ENCODE measurements around the gene THBS2.

The THBS2 gene

GRCh38 chr6:169255643-169256042, 2.0 kb upstream of the THBS2 start:
- Mint-ChIP-seq H3K27me3 (ENCODE audit: low read depth) (peaks cover 75% of the 10 kb centered on the region), H3K4me1 (peaks cover 32% of the 10 kb centered on the region), H3K9me3 (peaks cover 11% of the 10 kb centered on the region), H3K4me3 (no peak overlapping the region), H3K27ac (no peak overlapping the region), H3K36me3 (ENCODE audit: low read depth) (no peaks in the 10 kb centered on the region)
- TF ChIP-seq CTCF (IDR thresholded peaks at IDR 0.05; ENCODE audit: unreplicated experiment in 3 of 3), result no peak

GRCh38 chr6:169254456-169255316, 1.0 kb upstream of the THBS2 start:
- Mint-ChIP-seq H3K4me3 (peak overlapping the region; percentile 6 to 59 (median 31)), H3K27me3 (ENCODE audit: low read depth) (peaks cover 77% of the 10 kb centered on the region), H3K9me3 (peaks cover 11% of the 10 kb centered on the region), H3K36me3 (ENCODE audit: low read depth) (no peaks in the 10 kb centered on the region), H3K27ac (peak overlapping the region in 2 of 3 experiments; percentile 62 to 90), H3K4me1 (peaks cover 35% of the 10 kb centered on the region)
- no peak for TF ChIP-seq CTCF (IDR thresholded peaks at IDR 0.05; ENCODE audit: unreplicated experiment in 3 of 3)

DNA sequence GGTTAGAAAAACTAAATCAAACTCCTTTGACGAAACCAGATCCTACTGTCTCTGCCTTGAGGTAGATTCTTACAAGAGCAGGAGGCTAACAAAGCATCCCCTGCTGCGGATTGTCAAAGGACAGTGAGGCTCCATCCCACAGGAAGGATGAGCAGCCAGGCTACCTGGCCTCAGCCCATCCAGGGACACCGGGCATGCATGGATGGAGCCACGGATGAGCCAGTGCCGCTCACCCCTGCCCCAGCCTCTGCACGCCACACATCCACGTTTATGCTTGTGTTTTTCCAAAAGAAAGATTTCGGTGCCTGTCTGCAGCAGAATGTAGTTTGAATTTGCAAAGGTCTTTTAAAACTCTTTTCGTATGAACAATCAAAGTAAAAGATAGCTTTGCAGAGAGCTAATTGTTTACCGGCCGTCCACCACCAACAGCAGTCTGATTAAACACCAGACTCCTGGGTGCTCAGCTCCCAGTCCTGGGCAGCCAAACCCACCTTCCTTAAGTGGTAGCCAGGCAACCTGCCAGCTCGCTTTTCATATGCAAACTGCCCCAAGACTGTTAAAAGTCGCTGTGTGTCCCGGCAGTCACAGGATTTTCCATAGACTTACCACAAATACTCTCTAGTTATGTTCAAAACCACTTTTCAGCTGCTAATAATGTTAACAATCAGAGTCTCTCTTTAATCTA, 999 bp downstream of the THBS2 start:
- Mint-ChIP-seq H3K4me1 (peaks cover 35% of the 10 kb centered on the region), H3K27me3 (ENCODE audit: low read depth) (peaks cover 79% of the 10 kb centered on the region), H3K4me3 (peak overlapping the region; percentile 80 to 94 (median 81)), H3K36me3 (ENCODE audit: low read depth) (peaks cover 5% of the 10 kb centered on the region), H3K9me3 (peaks cover 12% of the 10 kb centered on the region), H3K27ac (peak overlapping the region in 2 of 3 experiments; percentile 9 to 90)
- TF ChIP-seq CTCF (IDR thresholded peaks at IDR 0.05; ENCODE audit: unreplicated experiment in 3 of 3), result no peak

DNA sequence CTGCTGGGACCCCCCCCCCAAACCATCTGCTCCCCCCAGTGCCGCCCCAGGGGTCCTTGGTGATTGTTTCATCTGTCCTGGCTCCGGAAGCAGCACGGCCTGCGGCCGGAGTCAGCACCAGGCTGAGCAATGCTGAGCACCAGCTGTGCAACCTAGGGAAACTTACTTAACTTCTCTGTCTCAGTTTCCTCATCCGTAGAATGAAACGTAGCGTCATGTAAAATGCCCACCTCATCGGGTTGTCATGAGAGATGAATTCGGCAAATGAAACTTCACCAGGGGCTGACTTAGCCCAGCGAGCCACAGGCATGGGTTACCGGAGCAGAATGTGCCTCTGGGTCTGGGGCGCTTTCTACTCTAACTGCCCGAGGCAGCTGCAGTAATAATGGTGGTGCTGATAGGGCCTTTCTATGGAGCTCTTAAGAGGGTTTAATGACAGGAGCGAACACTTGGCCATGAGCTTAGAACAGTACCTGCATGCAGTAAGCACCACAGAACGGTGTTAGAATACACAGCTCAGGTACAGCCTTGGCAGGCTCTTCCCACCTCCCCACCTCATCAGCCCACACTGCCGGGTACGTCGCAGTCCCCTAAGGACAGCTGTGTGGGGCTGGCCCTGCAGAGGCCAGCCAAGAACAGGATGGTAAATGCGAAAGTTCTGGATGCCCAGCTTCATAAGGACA, 1.7 kb downstream of the THBS2 start:
- Mint-ChIP-seq H3K4me1 (peaks cover 35% of the 10 kb centered on the region), H3K4me3 (peak overlapping the region in 2 of 3 experiments; percentile 81 to 94), H3K27me3 (ENCODE audit: low read depth) (peaks cover 72% of the 10 kb centered on the region), H3K36me3 (ENCODE audit: low read depth) (peaks cover 8% of the 10 kb centered on the region), H3K27ac (peak overlapping the region in 2 of 3 experiments; percentile 9 to 90), H3K9me3 (peaks cover 5% of the 10 kb centered on the region)
- no peak for TF ChIP-seq CTCF (IDR thresholded peaks at IDR 0.05; ENCODE audit: unreplicated experiment in 3 of 3)

- no peak for TF ChIP-seq CTCF (IDR thresholded peaks at IDR 0.05; ENCODE audit: unreplicated experiment in 3 of 3)
- H3K9me3 Mint-ChIP-seq, result peaks cover 4% of the 10 kb centered on the region
- peak overlapping the region in 2 of 3 experiments; percentile 81 to 94 for H3K4me3 Mint-ChIP-seq
- peaks cover 8% of the 10 kb centered on the region for H3K36me3 Mint-ChIP-seq (ENCODE audit: low read depth)
- H3K4me1 Mint-ChIP-seq, result peaks cover 35% of the 10 kb centered on the region
- H3K27me3 Mint-ChIP-seq (ENCODE audit: low read depth), result peaks cover 69% of the 10 kb centered on the region
- peak overlapping the region in 1 of 3 experiments; percentile 26 for H3K27ac Mint-ChIP-seq
Measured at GRCh38 chr6:169251371-169251802, 2.3 kb downstream of the THBS2 start.
